Peyer's patch (tissue), 4 donors: Measurements from ENCODE around the gene LRRC74A. TPM values are rescaled to one million over a fixed set of nuclear protein-coding genes. Genes with fewer than 3 reads are reported as not detected.
A peak's percentile ranks its signal among the peaks of the same experiment; 100 is the strongest.

ENCODE experiments used
- DNase-seq, 3 donors: peaks; one replicate each; pipeline ENCODE4 v3.0.0-alpha.2; 2017 to 2019
- H3K27ac ChIP-seq, 4 donors: fragments of 200-600 bp; sonication (generic); one replicate each; pipeline ENCODE4 v1.5.1; 2016 to 2019
- H3K27me3 ChIP-seq, 2 donors: fragments of 200-600 bp; sonication (generic); one replicate each; pipeline ENCODE4 v1.5.1; 2019
- H3K36me3 ChIP-seq, 3 donors: fragments of 200-600 bp; sonication (generic); one replicate each; pipeline ENCODE4 v1.5.1; 2016 to 2019
- H3K4me1 ChIP-seq, 4 donors: fragments of 200-600 bp; sonication (generic); one replicate each; pipeline ENCODE4 v1.5.1; 2016 to 2019
- H3K4me3 ChIP-seq, 4 donors: fragments of 200-600 bp; sonication (generic); 1 replicate in 3 of 4; 2 replicates in 1 of 4; pipeline ENCODE4 v1.5.1; 2016 to 2019; ENCODE audit warnings: mild to moderate bottlenecking in 1 of 4
- H3K9me3 ChIP-seq, 4 donors: fragments of 200-600 bp; sonication (generic); one replicate each; pipeline ENCODE4 v1.5.1; 2016 to 2019; ENCODE audit warnings: mild to moderate bottlenecking in 1 of 4
- CTCF ChIP-seq, 6 experiments: fragments of 450-650 bp in 4 of 6; fragments of 200-600 bp in 2 of 6; sonication (generic) in 1 of 6; IDR thresholded peaks; one replicate each; pipeline ENCODE4 v1.5.1; 2017 to 2019; ENCODE audit warnings: antibody characterized with exemption in 6 of 6, mild to moderate bottlenecking in 3 of 6, moderate library complexity in 1 of 6
- POLR2A ChIP-seq, 2 donors: fragments of 450-650 bp; IDR thresholded peaks; one replicate each; pipeline ENCODE4 v1.5.1; 2017; ENCODE audit warnings: antibody characterized with exemption in 2 of 2, mild to moderate bottlenecking in 2 of 2, moderate library complexity in 2 of 2
- total RNA-seq, 4 donors: library from RNA; depleted of rRNA; stranded (reverse); fragments of >200 nt; gene quantifications; one replicate each; pipeline ENCODE4 v1.1.0, GENCODE V29; 2016

Gene LRRC74A
- total RNA-seq, 4 donors from 2014 or later, result not detected

- Histone ChIP-seq H3K27me3 (no peaks in the 10 kb centered on the region), H3K4me3 (no peak overlapping the region), H3K36me3 (peaks cover 0 to 40% (median 0%) of the 10 kb centered on the region in 3 donors), H3K9me3 (no peaks in the 10 kb centered on the region), H3K4me1 (no peaks in the 10 kb centered on the region), H3K27ac (no peak overlapping the region)
- no peak for DNase-seq
- TF ChIP-seq CTCF (IDR thresholded peaks at IDR 0.05), result no peak
- no peak for TF ChIP-seq POLR2A (IDR thresholded peaks at IDR 0.05)
These were observed 32.9 kb upstream of the LRRC74A start for GRCh38 chr14:76793324-76793723.

- no peaks in the 10 kb centered on the region for H3K27me3 ChIP-seq
- DNase-seq, result no peak
- no peaks in the 10 kb centered on the region for H3K9me3 ChIP-seq
- H3K36me3 ChIP-seq, result peaks cover 0 to 34% (median 0%) of the 10 kb centered on the region in 3 donors
- H3K27ac ChIP-seq, result no peak overlapping the region
- TF ChIP-seq POLR2A (IDR thresholded peaks at IDR 0.05), result no peak
- H3K4me1 ChIP-seq, result no peaks in the 10 kb centered on the region
- H3K4me3 ChIP-seq, result no peak overlapping the region
These were observed 32.3 kb upstream of the LRRC74A start for GRCh38 chr14:76793956-76794355.

- TF ChIP-seq CTCF (IDR thresholded peaks at IDR 0.05) (no peak), POLR2A (IDR thresholded peaks at IDR 0.05) (no peak)
- peaks cover 0 to 65% (median 0%) of the 10 kb centered on the region in 3 donors for H3K36me3 ChIP-seq
- H3K27me3 ChIP-seq, result no peaks in the 10 kb centered on the region
These were observed 19.8 kb upstream of the LRRC74A start for GRCh38 chr14:76806446-76806845.

GRCh38 chr14:76808011-76808410 is 18.2 kb upstream of the LRRC74A start:
- H3K9me3 ChIP-seq, result no peaks in the 10 kb centered on the region
- no peaks in the 10 kb centered on the region for H3K27me3 ChIP-seq
- H3K4me3 ChIP-seq, result no peak overlapping the region
- TF ChIP-seq POLR2A (IDR thresholded peaks at IDR 0.05) (no peak), CTCF (IDR thresholded peaks at IDR 0.05) (no peak)
- peaks cover 0 to 53% (median 0%) of the 10 kb centered on the region in 3 donors for H3K36me3 ChIP-seq
- peaks cover 0 to 18% (median 4%) of the 10 kb centered on the region in 4 donors for H3K4me1 ChIP-seq
- H3K27ac ChIP-seq, result no peak overlapping the region
- no peak for DNase-seq

More at GRCh38 chr14:76806446-76806845, 19.8 kb upstream of the LRRC74A start:
- peaks cover 0 to 13% (median 2%) of the 10 kb centered on the region in 4 donors for H3K4me1 ChIP-seq
- H3K4me3 ChIP-seq, result no peak overlapping the region
- no peak for DNase-seq
- H3K9me3 ChIP-seq, result no peaks in the 10 kb centered on the region
- no peak overlapping the region for H3K27ac ChIP-seq

GRCh38 chr14:76808990-76809389 is 17.2 kb upstream of the LRRC74A start:
- Histone ChIP-seq H3K27me3 (no peaks in the 10 kb centered on the region), H3K4me1 (peaks cover 0 to 18% (median 5%) of the 10 kb centered on the region in 4 donors), H3K4me3 (no peak overlapping the region), H3K27ac (no peak overlapping the region), H3K9me3 (no peaks in the 10 kb centered on the region), H3K36me3 (peaks cover 0 to 43% (median 0%) of the 10 kb centered on the region in 3 donors)
- TF ChIP-seq POLR2A (IDR thresholded peaks at IDR 0.05) (no peak), CTCF (IDR thresholded peaks at IDR 0.05) (no peak)
- DNase-seq, result no peak

- H3K36me3 ChIP-seq, result peaks cover 0 to 35% (median 0%) of the 10 kb centered on the region in 3 donors
- H3K27me3 ChIP-seq, result no peaks in the 10 kb centered on the region
- H3K27ac ChIP-seq, result no peak overlapping the region
- H3K4me1 ChIP-seq, result peaks cover 0 to 18% (median 5%) of the 10 kb centered on the region in 4 donors
- H3K9me3 ChIP-seq, result no peaks in the 10 kb centered on the region
- DNase-seq, result no peak
- peak overlapping the region in 2 of 4 donors; percentile 22 to 86 for H3K4me3 ChIP-seq
- TF ChIP-seq CTCF (IDR thresholded peaks at IDR 0.05) (no peak), POLR2A (IDR thresholded peaks at IDR 0.05) (no peak)
These were observed 15.7 kb upstream of the LRRC74A start for GRCh38 chr14:76810525-76810924.
